HK-2 (cell line): Measurements from ENCODE around the gene ZNF223.
A peak's percentile ranks its signal among the peaks of the same experiment; 100 is the strongest.

Source experiments
- DNase-seq: peaks from one replicate; pipeline ENCODE4 v3.0.0-alpha.2; 2018; ENCODE audit not compliant: unreplicated experiment

ZNF223 gene

DNA sequence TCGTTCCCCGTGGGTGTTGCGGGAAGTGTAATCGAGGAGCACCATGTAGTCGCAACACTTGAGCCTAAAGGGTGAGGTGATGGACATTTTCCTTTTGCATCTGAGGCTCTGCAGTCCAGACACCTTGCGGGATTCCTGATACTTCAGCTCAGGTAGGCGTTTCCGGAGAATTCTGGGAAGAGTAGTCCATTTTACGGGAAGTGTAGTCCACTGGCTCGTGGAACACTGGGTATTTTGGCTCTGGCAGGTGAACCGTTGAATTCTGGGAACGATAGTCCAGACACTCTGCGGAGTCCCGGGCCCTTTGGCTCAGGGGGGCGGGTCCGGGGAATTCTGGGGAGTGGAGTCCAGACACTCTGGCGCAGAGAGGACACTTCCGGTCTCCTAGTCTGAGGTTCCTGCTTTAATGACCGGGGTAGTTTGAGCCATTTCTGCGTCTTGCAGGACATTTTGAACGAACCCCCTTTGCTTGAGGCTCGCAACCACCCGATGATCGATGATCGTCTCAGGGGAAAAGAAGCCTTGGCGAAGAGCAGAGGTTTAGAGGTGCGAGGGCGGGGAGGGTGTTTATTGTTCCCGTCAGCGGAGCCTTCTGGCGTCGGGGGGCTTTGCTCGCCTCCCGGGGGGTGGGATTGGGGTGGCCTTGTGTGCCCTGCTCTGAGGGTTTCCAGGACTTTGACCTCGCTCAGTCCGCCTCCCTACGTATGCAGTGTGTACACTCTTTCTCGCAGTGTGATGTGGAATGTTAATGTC lies at the start of gene ZNF223:
TSS of gene ZNF223 (plus strand) at position 387 of the 753 bp plus-strand sequence. CDS start 3,141 bp downstream, outside the sequence.
- DNase-seq, result peak; percentile 91

DNA sequence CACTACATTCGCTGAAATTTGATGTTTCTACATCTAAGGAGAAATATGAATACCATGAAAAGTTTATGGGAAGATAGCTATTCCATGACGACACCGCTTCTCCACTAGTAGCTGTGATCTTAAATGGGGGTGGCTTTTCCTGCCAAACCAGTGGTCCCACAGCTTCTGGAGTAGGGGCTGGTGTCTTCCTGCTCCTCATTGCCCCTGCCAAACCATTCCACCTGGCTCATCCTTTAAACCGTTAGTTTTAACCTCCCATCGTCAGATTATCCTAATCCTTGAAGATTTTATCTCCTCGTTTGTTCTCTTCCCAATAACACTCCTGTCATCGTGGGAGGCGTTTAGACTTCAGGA lies 49.6 kb upstream of the ZNF223 start:
- no peak for DNase-seq

DNA sequence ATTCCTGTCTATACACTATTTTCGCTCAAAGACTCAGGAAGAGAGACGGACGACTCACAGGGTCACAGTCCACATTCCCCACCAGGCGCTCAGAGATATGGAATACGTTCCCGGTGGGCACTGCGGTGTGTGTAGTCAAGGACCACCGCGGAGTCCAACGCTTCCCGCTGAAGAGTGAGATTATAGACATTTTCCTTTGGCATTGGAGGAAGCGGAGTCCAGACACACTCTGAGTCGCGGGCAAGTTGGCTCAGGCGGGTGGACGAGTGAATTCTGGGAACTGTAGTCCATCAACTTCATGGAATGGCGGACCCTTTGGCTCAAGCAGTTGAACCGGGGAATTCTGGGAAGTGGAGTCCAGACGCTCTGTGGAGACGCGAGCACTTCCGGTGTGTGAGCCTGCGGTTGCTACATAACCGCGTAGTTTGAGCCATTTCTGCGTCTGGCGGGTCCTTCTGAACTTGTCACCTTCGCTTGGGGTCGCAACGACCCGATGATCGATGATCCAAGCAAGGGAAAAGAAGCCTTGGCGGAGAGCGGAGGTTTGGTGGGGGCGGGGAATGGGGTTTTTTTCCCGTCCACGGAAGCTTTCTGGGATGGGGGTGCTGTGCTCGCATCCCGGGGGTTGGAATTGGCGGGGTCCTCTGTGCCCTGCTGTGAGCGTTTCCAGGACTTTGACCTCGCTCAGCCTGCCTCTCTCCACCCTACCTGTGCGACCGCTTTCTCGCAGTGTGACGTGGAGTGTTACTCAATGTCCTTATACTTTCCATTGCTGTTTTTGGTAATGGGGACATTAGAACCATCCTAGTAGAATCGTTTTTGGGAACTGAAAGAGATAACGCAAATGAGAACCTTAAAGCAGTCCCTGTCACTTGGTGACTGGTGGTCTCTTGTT lies 49.0 kb upstream of the ZNF223 start, which contains the start of gene ZNF230:
TSS of gene ZNF230 (plus strand) at position 392 of the 895 bp plus-strand sequence. CDS start 4,122 bp downstream, outside the sequence.
- peak; percentile 89 for DNase-seq

DNA sequence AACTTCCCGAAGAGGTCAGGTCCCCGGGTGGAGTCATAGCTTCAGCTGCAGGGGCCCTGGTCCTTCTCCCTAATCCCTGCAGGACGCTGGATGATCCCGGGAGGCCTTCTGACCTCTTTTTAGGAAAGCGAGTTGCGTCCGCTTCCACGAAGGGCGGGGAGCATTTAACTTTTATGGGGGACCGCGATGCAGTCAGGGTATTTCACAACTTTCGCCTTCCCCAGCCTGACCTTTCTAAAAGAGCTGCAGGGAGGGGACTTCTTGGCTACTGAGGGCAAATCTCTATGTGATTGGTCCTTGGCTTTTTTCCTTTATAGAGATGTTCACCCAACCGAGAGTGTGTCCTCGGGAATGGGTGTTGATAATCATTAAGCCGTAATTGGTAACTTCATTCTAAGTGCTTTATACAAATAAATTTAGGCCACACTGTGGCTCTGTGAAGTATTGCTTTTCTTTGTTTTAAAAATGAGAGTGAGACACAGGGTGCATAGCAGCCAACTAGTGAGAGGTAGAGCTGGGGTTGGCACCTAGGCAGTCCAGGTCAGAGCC lies 48.3 kb upstream of the ZNF223 start:
- peak; percentile 8 for DNase-seq

GRCh38 chr19:44005973-44006372 lies 45.9 kb upstream of the ZNF223 start:
- no peak for DNase-seq

GRCh38 chr19:44007473-44007872 lies 44.4 kb upstream of the ZNF223 start:
- no peak for DNase-seq

- DNase-seq, result no peak
Observed at GRCh38 chr19:44010468-44010867, 41.4 kb upstream of the ZNF223 start.

- no peak for DNase-seq
Observed at GRCh38 chr19:44019498-44019897, 32.3 kb upstream of the ZNF223 start.

GRCh38 chr19:44021221-44021620 lies 30.6 kb upstream of the ZNF223 start:
- DNase-seq, result no peak

DNA sequence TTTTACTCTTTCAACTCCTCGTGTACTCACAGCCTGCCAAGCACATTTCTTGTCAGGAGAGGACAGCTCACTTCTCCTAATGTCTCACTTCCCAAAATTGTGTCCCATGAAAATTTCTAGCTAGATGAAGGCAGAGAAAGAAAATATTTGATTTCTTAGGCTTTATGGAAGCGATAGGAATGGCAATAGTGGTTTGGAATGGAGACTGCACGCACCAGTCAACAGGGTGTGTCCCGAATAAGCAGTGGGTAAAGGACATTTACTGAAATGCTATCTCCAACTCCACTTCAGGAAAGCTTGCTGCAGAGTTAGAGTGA lies 27.0 kb upstream of the ZNF223 start:
- DNase-seq, result no peak

DNA sequence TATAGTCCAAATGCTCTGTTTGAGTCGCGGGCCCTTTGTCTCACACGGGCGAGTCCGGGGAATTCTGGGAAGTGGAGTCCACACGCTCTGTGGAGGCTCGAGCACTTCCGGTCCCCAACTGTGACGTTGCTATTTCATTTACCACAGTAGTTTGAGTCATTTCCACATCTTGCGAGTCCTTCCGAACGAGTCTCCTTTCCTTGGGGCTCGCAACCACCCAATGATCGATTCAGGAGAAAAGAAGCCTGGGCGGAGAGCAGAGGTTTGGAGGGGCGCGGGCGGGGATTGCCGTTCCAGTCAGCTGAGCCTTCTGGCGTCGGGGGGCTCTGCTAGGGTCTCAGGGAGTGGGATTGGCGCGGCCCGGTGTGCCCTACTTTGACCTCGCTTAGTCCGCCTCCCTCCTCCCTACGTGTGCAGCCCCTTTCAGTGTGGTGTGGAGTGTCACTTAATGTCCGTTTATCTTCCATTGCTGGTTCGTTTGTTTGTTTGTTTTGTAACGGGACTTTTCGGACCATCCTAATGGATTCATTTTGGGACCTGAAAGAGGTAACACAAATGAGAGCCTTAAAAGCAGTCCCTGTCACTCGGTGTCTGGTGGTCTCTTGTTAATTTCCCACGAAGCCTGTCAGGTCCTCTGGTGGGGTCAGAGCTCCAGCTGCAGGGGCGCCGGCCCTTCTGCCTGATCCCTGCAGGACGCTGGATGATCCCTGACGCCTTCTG lies 26.5 kb upstream of the ZNF223 start, which contains the start of gene ZNF222:
TSS of gene ZNF222 (plus strand) at position 163 of the 720 bp plus-strand sequence. CDS start at position 221, 58 bp downstream.
- peak; percentile 75 for DNase-seq

DNA sequence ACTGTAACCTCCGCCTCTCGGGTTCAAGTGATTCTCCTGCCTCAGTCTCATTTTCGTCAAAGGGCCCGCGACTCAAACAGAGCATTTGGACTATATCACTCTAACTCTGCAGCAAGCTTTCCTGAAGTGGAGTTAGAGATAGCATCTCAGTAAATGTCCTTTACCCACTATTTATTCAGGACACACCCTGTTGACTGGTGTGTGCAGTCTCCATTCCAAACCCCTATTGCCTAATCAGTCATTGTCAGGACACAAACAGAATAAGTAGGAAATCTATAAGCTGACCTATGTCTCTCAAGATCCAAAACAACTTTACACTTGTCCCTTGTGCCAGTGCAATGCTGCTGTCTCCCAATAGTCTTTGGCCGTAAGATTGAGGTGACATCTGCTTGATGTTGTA lies 25.2 kb upstream of the ZNF223 start:
- no peak for DNase-seq

DNA sequence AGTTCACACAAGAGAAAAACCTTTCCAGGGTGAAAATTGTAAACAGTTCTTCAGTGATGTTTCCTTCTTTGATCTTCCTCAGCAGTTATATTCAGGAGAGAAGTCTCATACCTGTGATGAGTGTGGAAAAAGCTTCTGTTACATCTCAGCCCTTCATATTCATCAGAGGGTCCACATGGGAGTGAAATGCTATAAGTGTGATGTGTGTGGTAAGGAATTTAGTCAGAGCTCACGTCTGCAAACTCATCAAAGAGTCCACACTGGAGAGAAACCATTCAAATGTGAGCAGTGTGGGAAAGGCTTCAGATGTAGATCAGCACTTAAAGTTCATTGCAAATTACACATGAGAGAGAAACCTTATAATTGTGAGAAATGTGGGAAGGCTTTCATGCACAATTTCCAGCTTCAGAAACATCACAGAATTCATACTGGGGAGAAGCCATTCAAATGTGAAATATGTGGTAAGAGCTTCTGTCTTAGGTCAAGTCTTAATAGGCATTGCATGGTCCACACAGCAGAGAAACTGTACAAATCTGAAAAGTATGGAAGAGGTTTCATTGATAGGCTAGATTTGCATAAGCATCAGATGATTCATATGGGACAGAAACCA lies 19.7 kb upstream of the ZNF223 start:
- no peak for DNase-seq

DNA sequence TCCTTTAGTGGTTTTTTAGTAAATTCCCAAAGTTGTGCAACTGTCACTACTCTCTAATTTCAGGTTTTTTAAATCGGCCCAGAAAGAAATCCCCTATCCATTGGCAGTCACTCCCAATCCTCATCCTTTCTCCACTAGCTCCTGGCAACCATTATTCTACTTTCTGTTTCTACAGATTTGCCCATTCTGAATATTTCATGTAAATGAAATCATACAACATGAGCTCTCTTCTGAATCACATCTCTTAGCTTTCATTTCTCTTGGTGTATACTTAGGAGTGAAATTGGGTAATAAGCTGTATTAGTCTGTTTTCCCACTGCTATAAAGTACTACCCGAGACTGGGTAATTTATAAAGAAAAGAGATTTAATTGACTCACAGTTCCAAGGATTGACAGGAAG lies 9.7 kb upstream of the ZNF223 start:
- no peak for DNase-seq

GRCh38 chr19:44050740-44051649 lies 841 bp upstream of the ZNF223 start:
- peak; percentile 4 for DNase-seq

DNA sequence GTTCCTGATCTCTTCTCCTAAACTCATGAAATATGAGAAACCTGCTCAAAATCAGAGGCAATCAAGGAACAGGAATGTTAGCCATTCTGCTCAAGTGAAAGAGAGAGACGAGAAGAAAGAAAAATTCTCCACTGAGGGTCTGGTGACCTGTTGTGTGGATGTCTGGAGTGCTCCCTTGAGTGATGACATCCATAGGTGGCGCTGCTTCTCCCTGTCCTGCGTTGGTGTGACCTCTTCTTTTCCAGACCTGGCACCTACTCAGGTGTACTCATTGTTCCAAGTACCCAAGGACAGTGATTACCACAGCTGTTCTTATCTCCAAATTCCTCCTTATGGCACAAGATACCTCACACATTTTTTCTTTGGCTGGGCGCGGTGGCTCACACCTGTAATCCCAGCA lies 4.0 kb downstream of the ZNF223 start:
- no peak for DNase-seq

DNA sequence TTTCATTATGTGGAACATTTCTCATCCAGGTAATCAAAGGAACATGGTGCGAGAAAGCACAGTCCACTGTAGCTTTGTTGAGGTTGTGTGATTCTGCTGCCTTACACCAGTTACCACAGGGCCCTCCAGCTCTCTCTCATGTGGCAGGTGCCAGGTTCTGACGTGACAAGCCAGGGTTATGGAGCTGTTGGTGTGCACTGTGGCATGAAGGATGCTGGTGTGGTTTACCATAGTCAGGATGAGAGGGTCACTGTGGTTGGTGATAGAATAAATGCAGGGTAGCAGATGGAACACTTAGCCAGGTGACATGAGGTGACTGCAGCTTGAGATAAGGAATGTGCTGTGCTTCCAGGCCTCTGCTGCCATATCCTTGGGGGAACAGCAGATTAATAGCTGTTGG lies 7.4 kb downstream of the ZNF223 start:
- no peak for DNase-seq

- no peak for DNase-seq
Observed at GRCh38 chr19:44061038-44061437, 9.2 kb downstream of the ZNF223 start.

GRCh38 chr19:44066305-44066704 lies 14.5 kb downstream of the ZNF223 start:
- no peak for DNase-seq

GRCh38 chr19:44069415-44069814 lies 17.6 kb downstream of the ZNF223 start:
- no peak for DNase-seq
